ENCODE measurements around the gene CFAP251.

The CFAP251 gene

GRCh38 chr12:122004633-122005071, 86.3 kb downstream of the CFAP251 start:
- FAIRE-seq = no peak

GRCh38 chr12:122005252-122005776, 86.9 kb downstream of the CFAP251 start:
- no peak for FAIRE-seq

GRCh38 chr12:122006186-122006926, 88.0 kb downstream of the CFAP251 start:
- FAIRE-seq = no peak

- no peak for FAIRE-seq
These were observed 91.3 kb downstream of the CFAP251 start for GRCh38 chr12:122009741-122010140.

GRCh38 chr12:122012184-122012583, 93.8 kb downstream of the CFAP251 start:
- FAIRE-seq = no peak

GRCh38 chr12:122013136-122013535, 94.7 kb downstream of the CFAP251 start:
- no peak for FAIRE-seq

- FAIRE-seq = no peak
These were observed 95.6 kb downstream of the CFAP251 start for GRCh38 chr12:122013791-122014590.

GRCh38 chr12:122014781-122015180, 96.4 kb downstream of the CFAP251 start:
- FAIRE-seq = no peak

GRCh38 chr12:122018457-122018856, 100.1 kb downstream of the CFAP251 start:
- FAIRE-seq = no peak

GRCh38 chr12:122018937-122019336, 100.5 kb downstream of the CFAP251 start:
- FAIRE-seq = no peak

- FAIRE-seq = no peak
These were observed 102.4 kb downstream of the CFAP251 start for GRCh38 chr12:122020795-122021192.

GRCh38 chr12:122021193-122021821, 102.9 kb downstream of the CFAP251 start:
- FAIRE-seq = no peak

- FAIRE-seq = no peak
These were observed 103.5 kb downstream of the CFAP251 start, which contains the start of gene BCL7A for GRCh38 chr12:122021822-122022392. Gene BCL7A (plus strand): TSS chr12:122021884. CDS start chr12:122022092, 208 bp downstream.

- no peak for FAIRE-seq
These were observed 104.3 kb downstream of the CFAP251 start for GRCh38 chr12:122022393-122023338.

GRCh38 chr12:122023339-122024131, 105.1 kb downstream of the CFAP251 start:
- no peak for FAIRE-seq

- FAIRE-seq = no peak
These were observed 105.9 kb downstream of the CFAP251 start for GRCh38 chr12:122024132-122024785.

- no peak for FAIRE-seq
These were observed 108.4 kb downstream of the CFAP251 start for GRCh38 chr12:122026706-122027333.

GRCh38 chr12:122028165-122028904, 109.9 kb downstream of the CFAP251 start:
- FAIRE-seq = no peak

Data from endometrium (tissue), 2 donors.